Measurements from ENCODE around the gene GALT.
A peak's percentile ranks its signal among the peaks of the same experiment; 100 is the strongest.
"Not testable (repeated sequence)": the region's sequence is repeated elsewhere in the genome, so short reads cannot be mapped to it uniquely, and the experiment has no call there.

The GALT gene

DNA sequence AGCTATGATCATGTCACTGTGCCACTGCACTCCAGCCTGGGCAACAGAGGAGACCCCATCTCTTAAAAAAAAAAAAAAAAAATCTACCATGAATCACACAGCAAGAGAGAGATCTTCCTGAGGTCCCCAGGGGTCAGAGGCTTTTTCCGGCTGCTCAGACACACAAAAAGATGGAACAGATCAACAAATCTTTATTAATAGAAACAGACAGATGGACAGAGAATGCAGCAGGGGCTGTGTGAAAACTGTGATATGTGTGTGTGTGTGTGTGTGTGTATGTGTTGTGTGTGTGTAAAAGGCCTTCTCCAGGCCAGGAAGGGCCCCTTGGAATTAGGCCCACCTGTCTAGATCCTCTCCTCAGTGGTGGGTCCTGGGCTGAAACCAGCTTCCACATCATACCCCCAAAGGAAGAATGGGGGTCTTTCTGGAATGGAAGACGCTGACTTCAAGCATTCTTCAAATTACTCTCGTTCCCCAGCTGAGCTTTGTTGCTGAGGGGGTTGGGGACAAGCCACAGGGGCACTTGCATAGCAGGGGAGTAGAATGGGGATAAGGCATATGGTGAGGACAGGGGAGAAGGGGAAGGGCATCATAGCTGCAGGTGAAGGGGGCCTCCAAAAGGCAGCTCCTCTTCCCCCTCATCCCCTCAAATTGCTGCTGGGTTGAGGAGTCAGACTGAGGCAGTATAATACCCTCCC, 11.8 kb upstream of the GALT start:
- TF ChIP-seq ZNF274 (IDR thresholded peaks at IDR 0.05; ENCODE audit: low read depth, low read length), result no peak
- no peak overlapping the region for H3K4me3 ChIP-seq (ENCODE audit: low read length)

DNA sequence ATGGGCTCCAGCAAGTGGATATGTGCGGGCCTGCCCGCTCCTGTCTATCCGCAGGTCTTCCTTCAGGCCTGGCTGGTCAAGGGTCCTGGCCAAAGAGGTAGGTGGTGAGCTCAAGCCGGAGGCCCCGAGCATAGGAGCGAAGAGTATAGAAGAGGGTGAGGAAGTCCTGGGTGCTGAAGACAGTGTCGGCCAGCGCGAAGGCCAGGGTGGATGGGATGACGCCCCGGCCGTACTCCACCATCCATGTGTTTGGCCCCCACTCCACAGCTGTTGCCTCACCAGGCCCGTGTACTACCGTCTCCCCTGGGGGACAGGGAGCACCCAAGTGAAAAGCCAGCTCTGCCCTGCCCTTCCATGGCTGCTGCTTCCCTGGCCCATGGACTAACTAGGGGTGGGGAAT, 10.9 kb upstream of the GALT start:
- H3K4me3 ChIP-seq (ENCODE audit: low read length), result no peak overlapping the region
- TF ChIP-seq ZNF274 (IDR thresholded peaks at IDR 0.05; ENCODE audit: low read depth, low read length), result no peak

DNA sequence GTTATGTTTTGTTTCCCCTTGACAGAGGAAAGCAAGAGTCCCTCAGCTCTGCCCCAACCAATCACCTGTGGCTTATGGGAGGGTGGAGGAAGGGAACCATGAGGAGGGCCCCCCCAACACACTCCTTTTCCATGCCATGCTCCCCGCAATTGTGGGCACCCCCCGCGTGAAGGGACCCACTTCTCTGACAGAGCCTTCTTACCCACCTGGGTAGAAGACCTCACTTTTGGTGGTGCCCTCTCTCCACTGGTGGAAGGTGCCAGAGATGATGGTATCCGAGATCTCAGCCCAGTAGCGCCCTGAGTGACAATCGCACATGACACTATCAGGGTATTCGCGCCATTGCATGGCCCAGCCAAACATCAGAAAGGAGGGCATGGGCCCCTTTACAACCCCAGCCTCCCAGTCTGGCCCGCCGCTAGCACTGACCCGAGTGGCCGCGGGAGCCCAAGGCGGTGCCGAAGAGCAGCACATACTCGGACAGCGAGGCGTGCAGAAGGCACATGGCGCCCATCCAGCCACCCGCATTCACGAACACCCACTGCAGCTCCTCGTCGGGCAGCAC, 9.6 kb upstream of the GALT start:
- peak overlapping the region; percentile 66; the same call in 1 of the 2 replicates for H3K4me3 ChIP-seq (ENCODE audit: low read length)
- no peak for TF ChIP-seq ZNF274 (IDR thresholded peaks at IDR 0.05; ENCODE audit: low read depth, low read length)

DNA sequence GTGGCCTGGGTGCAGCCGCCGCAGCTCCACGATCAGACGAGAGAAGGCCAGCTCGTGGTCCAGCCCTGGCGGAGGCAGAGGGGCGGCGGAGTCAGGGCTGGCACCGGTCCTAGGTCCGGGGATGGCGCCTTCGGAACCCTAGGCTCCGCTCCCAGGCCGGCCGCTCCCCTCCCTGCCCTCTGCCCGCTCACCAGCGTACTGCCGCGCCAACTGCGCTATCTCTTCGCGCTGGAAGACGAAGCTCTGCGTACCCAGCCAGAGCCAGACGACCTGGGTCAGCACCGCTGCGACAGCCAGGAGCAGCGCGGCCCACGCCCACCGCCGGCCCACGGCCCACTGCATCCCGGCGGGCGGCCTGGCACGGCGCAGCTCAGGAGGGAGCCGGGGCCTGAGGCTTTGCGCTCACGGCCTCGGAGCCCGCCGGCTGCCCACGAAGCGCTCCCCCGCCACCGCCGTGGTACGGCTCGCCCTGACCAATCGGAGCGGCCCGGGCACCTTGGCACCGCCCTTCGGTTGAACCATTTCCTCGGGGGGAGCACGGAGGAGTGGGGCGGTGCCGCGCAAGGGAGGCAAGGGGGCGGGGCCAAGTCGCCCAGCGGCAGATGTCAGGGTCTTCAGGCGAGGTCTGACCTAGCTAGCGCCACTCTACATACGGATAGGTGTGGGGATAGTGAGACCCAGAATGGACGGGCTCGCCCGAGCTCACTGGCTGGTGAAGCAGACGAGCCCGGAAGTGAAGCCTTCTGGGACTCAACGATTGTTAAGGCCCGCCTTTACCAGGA, 8.9 kb upstream of the GALT start, which contains the start of gene SIGMAR1:
Gene SIGMAR1, minus strand, starts transcription at position 432 of the 782 bp plus-strand sequence. Its CDS starts 90 bp downstream, at position 342.
- H3K4me3 ChIP-seq (ENCODE audit: low read length), result peak within 1 kb of the TSS; percentile 66; the same call in 1 of the 2 replicates
- no peak for TF ChIP-seq ZNF274 (IDR thresholded peaks at IDR 0.05; ENCODE audit: low read depth, low read length)

DNA sequence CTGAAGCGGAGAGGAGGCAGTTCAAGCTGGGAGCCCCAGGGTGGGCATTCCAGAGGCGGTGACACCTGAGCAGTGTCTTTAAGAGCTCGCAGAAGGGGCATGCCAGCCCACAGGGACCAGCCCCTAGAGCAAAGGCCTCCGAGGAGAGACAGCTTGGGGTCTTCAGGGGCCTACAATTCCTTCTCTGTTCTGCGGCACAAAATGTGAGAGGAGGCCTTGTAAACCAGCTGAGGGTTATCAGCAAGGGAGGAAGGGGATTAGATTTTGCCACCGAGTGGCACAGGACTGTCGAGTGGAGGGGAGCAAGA, 8.4 kb upstream of the GALT start:
- TF ChIP-seq ZNF274 (IDR thresholded peaks at IDR 0.05; ENCODE audit: low read depth, low read length), result no peak
- H3K4me3 ChIP-seq (ENCODE audit: low read length), result peak overlapping the region; percentile 66; the same call in 1 of the 2 replicates

DNA sequence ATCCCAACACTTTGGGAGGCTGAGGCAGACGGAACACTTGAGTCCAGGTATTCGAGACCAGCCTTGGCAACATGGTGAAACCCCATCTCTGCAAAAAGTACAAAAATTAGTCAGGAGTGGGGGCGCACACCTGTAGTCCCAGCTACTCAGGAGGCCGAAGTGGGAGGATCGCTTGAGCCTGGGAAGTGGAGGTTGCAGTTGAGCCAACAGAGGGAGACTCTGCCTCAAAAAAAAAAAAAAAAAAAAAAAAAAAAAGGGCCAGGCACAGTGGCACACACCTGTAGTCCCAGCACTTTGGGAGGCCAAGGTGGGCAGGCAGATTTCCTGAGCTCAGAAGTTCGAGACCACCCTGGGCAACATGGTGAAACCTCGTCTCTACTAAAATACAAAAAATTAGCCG, 7.2 kb upstream of the GALT start:
- H3K4me3 ChIP-seq (ENCODE audit: low read length), result not testable (repeated sequence)

DNA sequence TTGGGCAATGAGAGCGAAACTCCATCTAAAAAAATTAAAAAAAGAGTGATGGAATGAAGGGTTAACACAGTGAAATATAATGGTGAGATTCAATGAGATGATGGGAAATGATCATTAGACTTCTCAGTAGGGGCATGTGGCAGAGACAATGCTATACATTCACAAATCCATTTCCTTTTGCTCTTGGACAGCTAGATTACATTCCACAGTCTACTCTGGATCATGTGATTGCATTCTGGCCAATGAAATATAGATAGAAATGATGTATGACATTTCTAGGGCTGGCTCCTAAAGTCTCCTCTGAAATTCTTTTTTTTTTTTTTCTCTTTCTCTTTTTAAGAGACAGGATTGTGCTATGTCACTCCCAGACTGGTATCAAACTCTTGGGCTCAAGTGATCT, 3.8 kb upstream of the GALT start:
- no peak overlapping the region for H3K4me3 ChIP-seq (ENCODE audit: low read length)
- no peak for TF ChIP-seq ZNF274 (IDR thresholded peaks at IDR 0.05; ENCODE audit: low read depth, low read length)

DNA sequence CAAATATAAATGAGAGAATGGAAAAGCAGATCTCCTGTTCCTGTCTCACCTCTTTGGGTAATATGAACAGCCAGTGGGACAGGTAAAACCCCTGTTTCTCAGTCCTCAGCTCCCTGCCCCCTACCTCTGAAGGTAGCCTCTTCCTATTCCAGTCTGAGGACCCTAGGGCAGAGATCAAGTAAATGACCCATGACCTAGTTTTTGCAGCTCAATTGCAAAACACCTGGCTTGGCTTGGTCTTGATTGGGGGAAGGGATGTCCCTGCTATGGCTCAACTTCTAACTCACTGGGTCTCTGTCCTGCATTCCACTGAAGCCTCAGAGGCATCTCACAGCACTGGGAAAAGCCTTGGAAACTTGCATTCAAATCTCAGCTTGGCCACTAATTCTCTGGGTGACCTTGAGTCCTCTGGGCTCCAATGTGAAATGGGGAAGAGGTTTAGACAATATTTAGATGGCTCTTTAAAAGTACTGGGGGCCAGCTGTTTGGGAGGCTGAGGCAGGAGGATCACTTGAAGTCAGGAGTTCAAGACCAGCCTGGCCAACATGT, 1.6 kb upstream of the GALT start:
- H3K4me3 ChIP-seq (ENCODE audit: low read length), result no peak overlapping the region

DNA sequence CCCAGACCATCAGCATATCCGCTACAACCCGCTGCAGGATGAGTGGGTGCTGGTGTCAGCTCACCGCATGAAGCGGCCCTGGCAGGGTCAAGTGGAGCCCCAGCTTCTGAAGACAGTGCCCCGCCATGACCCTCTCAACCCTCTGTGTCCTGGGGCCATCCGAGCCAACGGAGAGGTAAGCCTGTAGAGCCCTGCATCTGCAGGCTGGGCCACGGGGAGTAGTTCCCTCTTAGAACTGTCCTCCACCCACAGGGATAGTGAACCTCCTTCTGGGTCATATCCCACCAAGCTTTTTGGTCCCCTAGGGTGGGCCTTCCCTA, 569 bp downstream of the GALT start:
- TF ChIP-seq ZNF274 (IDR thresholded peaks at IDR 0.05; ENCODE audit: low read depth, low read length), result no peak

More for the DNA sequence above, 1.6 kb upstream of the GALT start:
- TF ChIP-seq ZNF274 (IDR thresholded peaks at IDR 0.05; ENCODE audit: low read depth, low read length), result no peak

DNA sequence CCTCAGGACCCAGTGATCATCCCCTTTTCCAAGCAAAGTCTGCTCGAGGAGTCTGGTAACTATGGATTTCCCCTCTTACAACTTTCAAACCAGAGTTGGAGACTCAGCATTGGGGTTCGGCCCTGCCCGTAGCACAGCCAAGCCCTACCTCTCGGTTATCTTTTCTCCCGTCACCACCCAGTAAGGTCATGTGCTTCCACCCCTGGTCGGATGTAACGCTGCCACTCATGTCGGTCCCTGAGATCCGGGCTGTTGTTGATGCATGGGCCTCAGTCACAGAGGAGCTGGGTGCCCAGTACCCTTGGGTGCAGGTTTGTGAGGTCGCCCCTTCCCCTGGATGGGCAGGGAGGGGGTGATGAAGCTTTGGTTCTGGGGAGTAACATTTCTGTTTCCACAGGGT, 1.2 kb downstream of the GALT start:
- no peak for TF ChIP-seq ZNF274 (IDR thresholded peaks at IDR 0.05; ENCODE audit: low read depth, low read length)
- peak overlapping the region; percentile 68; the same call in 1 of the 2 replicates for H3K4me3 ChIP-seq (ENCODE audit: low read length)

More for the DNA sequence above, 569 bp downstream of the GALT start:
- H3K4me3 ChIP-seq (ENCODE audit: low read length), result peak overlapping the region; percentile 68

DNA sequence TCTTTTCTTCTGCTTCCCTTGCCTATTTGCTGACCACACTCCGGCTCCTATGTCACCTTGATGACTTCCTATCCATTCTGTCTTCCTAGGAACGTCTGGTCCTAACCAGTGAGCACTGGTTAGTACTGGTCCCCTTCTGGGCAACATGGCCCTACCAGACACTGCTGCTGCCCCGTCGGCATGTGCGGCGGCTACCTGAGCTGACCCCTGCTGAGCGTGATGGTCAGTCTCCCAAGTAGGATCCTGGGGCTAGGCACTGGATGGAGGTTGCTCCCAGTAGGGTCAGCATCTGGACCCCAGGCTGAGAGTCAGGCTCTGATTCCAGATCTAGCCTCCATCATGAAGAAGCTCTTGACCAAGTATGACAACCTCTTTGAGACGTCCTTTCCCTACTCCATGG, 2.2 kb downstream of the GALT start:
- TF ChIP-seq ZNF274 (IDR thresholded peaks at IDR 0.05; ENCODE audit: low read depth, low read length), result no peak
- no peak overlapping the region for H3K4me3 ChIP-seq (ENCODE audit: low read length)

DNA sequence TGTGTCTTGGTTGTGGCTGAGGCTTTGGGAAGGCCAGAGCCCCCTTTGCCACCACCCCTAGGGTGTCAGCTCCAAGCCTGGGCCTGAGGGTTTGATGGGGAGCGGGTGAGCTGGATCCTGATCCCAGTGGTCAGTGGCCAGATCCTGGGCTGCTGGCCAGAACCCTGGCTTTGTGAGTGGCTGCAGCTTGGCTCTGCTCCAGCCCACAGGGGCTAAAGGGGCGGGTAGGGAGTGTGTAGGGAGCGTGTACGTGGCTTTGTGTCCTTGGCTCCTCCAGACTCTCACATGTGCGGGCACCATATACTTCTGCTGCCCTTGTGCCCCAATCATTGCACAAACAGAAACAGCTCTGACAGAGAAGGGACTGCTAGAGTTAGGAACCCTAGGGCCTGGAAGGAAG, 4.3 kb downstream of the GALT start:
- TF ChIP-seq ZNF274 (IDR thresholded peaks at IDR 0.05; ENCODE audit: low read depth, low read length), result no peak

DNA sequence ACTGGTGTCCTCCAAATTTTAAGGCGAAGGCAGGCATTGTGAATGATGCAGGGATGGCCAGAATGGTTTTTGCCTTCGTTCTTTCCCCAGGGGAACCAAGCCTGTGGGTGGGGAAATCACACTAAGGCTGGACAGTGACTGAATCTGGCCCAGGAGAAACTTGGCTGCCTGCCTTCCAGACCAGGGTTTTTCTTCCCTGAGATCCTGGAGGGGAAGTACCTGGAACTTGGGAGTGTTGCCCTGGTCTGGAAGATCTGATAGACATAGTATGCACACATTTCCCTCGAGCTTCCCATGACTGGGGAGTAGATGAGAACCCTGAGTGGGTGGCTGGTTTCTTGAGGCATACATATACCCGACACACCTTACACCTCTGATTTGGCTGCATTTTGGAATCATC, 4.8 kb downstream of the GALT start:
- no peak for TF ChIP-seq ZNF274 (IDR thresholded peaks at IDR 0.05; ENCODE audit: low read depth, low read length)

More for the DNA sequence above, 4.3 kb downstream of the GALT start:
- no peak overlapping the region for H3K4me3 ChIP-seq (ENCODE audit: low read length)

DNA sequence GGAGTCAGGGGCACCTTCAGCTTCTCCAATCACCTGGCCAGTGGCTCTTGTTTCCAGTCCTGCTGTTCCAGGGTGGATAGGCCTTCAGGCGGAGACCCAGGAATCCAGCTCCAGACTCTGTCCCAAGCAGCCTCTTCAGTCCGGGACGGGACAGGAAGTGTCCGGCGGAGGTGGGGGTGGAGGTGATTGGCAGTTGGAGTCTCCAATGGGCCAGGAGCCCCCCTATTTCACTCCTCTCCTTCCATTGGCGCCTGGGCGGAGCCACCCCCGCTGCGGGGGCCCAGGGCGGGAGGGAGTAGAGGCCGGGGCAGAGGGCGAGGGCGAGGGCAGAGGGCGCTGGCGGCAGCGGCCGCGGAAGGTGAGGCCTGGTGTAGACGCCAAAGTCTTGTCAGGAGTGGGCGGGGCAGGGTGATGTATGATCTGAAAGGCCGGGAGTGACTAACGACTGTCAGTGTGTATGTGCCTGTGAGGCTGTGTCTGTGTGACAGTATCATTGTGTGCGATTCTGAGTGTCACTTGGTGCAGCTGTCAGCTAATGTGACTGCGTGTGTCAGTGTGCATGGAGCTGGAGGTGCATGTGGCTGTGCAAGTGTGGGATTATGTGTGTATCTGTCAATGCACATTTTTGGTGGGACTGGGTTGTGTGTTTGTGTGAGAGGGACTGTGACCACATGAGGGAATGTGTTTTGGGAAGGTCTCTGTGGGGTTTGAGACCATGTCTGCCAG, 5.6 kb downstream of the GALT start, which contains the start of gene IL11RA:
Gene IL11RA, plus strand, starts transcription at position 310 of the 726 bp plus-strand sequence. CDS start 3,033 bp downstream, outside the sequence.
- no peak within 1 kb of the TSS for H3K4me3 ChIP-seq (ENCODE audit: low read length)
- TF ChIP-seq ZNF274 (IDR thresholded peaks at IDR 0.05; ENCODE audit: low read depth, low read length), result no peak

More for the DNA sequence above, 4.8 kb downstream of the GALT start:
- H3K4me3 ChIP-seq (ENCODE audit: low read length), result no peak overlapping the region

Data from GM08714 (cell line).